Right lobe of liver (tissue), 4 donors: Measurements from ENCODE around the gene MZF1.
"Not testable (repeated sequence)": the region's sequence is repeated elsewhere in the genome, so short reads cannot be mapped to it uniquely, and the experiment has no call there.

Source experiments
- CTCF ChIP-seq, 4 donors: fragments of 200-600 bp in 3 of 4; fragments of 450-650 bp in 1 of 4; IDR thresholded peaks; one replicate each; pipeline versions ENCODE4 v1.5.1 to v1.8.0; 2016 to 2022; ENCODE audit warnings: antibody characterized with exemption in 4 of 4, mild to moderate bottlenecking in 2 of 4
- POLR2A ChIP-seq: fragments of 450-650 bp; IDR thresholded peaks from one replicate; pipeline ENCODE4 v1.6.1; 2017; ENCODE audit warnings: antibody characterized with exemption, mild to moderate bottlenecking
- donor health status: DM: no; HTN: no; CAD: no.
- donor health status: DM: no; HTN: no; CAD: no.
- donor health status: DM: no; HTN: yes; CAD: no.

GRCh38 chr19:58606251-58606896, 33.2 kb upstream of the MZF1 start:
- TF ChIP-seq CTCF (IDR thresholded peaks at IDR 0.05): peak; percentile 8 to 31 (median 18)
- not testable (repeated sequence) for TF ChIP-seq POLR2A
